Neural cell (in vitro differentiated cells): Measurements from ENCODE around the gene MEGF11. TPM values are rescaled to one million over a fixed set of nuclear protein-coding genes. Genes with fewer than 3 reads are reported as not detected.

Experiments used
- H2AFZ ChIP-seq: fragments of 200-600, 300-800 bp; sonication (generic), shearing (Covaris generic); 2 replicates; pipeline ENCODE4 v1.6.0; 2014; ENCODE audit warnings: low read depth, mild to moderate bottlenecking, antibody characterized with exemption, low read length, moderate library complexity
- H3F3A ChIP-seq: fragments of 200-600 bp; shearing (Covaris generic); 2 replicates; pipeline ENCODE4 v1.6.1; 2016; ENCODE audit warnings: mild to moderate bottlenecking, moderate library complexity, mixed read lengths, antibody characterized with exemption, low read length; ENCODE audit not compliant: insufficient read depth, poor library complexity, severe bottlenecking
- H3K27ac ChIP-seq: fragments of 200-600, 300-800 bp; sonication (generic), shearing (Covaris generic); 2 replicates; pipeline ENCODE4 v1.5.1; 2014; ENCODE audit warnings: mild to moderate bottlenecking, low read length, moderate library complexity
- H3K27me3 ChIP-seq: fragments of 300-800, 200-600 bp; sonication (generic), shearing (Covaris generic); 2 replicates; pipeline ENCODE4 v1.6.0; 2014; ENCODE audit warnings: mild to moderate bottlenecking, low read depth, low read length, moderate library complexity; ENCODE audit not compliant: insufficient read depth
- H3K36me3 ChIP-seq: fragments of 300-800, 200-600 bp; sonication (generic), shearing (Covaris generic); 2 replicates; pipeline ENCODE4 v1.5.1; 2014; ENCODE audit warnings: mild to moderate bottlenecking, antibody characterized with exemption, low read length, moderate library complexity; ENCODE audit not compliant: insufficient read depth
- H3K4me2 ChIP-seq: fragments of 300-800, 200-600 bp; sonication (generic), shearing (Covaris generic); 2 replicates; pipeline ENCODE4 v1.6.0; 2014; ENCODE audit warnings: mild to moderate bottlenecking, low read length
- H3K4me3 ChIP-seq: fragments of 300-800, 200-600 bp; sonication (generic), shearing (Covaris generic); 2 replicates; pipeline ENCODE4 v1.5.1; 2014; ENCODE audit warnings: mild to moderate bottlenecking, low read length, moderate library complexity
- H3K79me2 ChIP-seq: fragments of 200-600 bp; shearing (Covaris generic); replicated peaks from 2 replicates; pipeline ENCODE4 v1.6.0; 2014; ENCODE audit warnings: mild to moderate bottlenecking, low read length, moderate library complexity; ENCODE audit not compliant: insufficient read depth
- H3K9ac ChIP-seq: fragments of 300-800, 200-600 bp; sonication (generic), shearing (Covaris generic); 2 replicates; pipeline ENCODE4 v1.6.1; 2016; ENCODE audit warnings: mild to moderate bottlenecking, low read length, mixed read lengths
- H3K9me2 ChIP-seq: fragments of 200-600 bp; shearing (Covaris generic); 2 replicates; pipeline ENCODE4 v1.6.1; 2016; ENCODE audit warnings: mild to moderate bottlenecking, low read length, mixed read lengths; ENCODE audit not compliant: insufficient read depth
- H3K9me3 ChIP-seq: fragments of 200-600, 300-800 bp; sonication (generic), shearing (Covaris generic); 2 replicates; pipeline ENCODE4 v1.6.1; 2016; ENCODE audit warnings: mild to moderate bottlenecking, mixed run types, low read length, moderate library complexity, mixed read lengths
- H4K20me1 ChIP-seq: fragments of 200-600 bp; shearing (Covaris generic); 2 replicates; pipeline ENCODE4 v1.6.1; 2016; ENCODE audit warnings: mild to moderate bottlenecking, mixed run types; ENCODE audit not compliant: insufficient read depth
- EP300 ChIP-seq: fragments of 450-650 bp; conservative IDR thresholded peaks from 2 replicates; pipeline ENCODE4 v1.6.1; 2014; ENCODE audit warnings: antibody characterized with exemption, mild to moderate bottlenecking, moderate library complexity; ENCODE audit not compliant: poor library complexity, severe bottlenecking
- EZH2 ChIP-seq: fragments of 200-600, 300-800 bp; shearing (Covaris generic), sonication (generic); IDR thresholded peaks from 2 replicates; pipeline ENCODE4 v1.6.1; 2014; ENCODE audit warnings: antibody characterized with exemption, low read length, borderline replicate concordance, mild to moderate bottlenecking; ENCODE audit not compliant: insufficient read depth, poor library complexity, severe bottlenecking
- MXI1 ChIP-seq: fragments of 450-650 bp; conservative IDR thresholded peaks from 2 replicates; pipeline ENCODE4 v1.6.1; 2014; ENCODE audit warnings: antibody characterized with exemption, mild to moderate bottlenecking; ENCODE audit not compliant: poor library complexity, severe bottlenecking
- POLR2AphosphoS5 ChIP-seq: IDR thresholded peaks from 2 replicates; pipeline ENCODE4 v1.6.1; 2012
- RAD21 ChIP-seq: fragments of 450-650 bp; conservative IDR thresholded peaks from 2 replicates; pipeline ENCODE4 v1.6.1; 2014; ENCODE audit warnings: antibody characterized with exemption, mild to moderate bottlenecking, moderate library complexity
- SMC3 ChIP-seq: fragments of 450-650 bp; conservative IDR thresholded peaks from 2 replicates; pipeline ENCODE4 v1.6.1; 2014; ENCODE audit warnings: antibody characterized with exemption, mild to moderate bottlenecking, moderate library complexity; ENCODE audit not compliant: poor library complexity
- TAF1 ChIP-seq: IDR thresholded peaks from 2 replicates; pipeline ENCODE4 v1.6.1; 2012; ENCODE audit warnings: low read depth
- polyA plus RNA-seq: library from polyadenylated mRNA; depleted of rRNA; stranded (reverse); fragments of >200 nt; gene quantifications from 2 replicates; pipeline ENCODE4 v1.2.3, GENCODE V29; 2014
- TF ChIP-seq, protein P1 (sequence below): IDR thresholded peaks from 2 replicates; pipeline ENCODE4 v1.6.1; 2012; ENCODE audit warnings: borderline replicate concordance
- TF ChIP-seq, protein P2 (sequence below): fragments of 450-650 bp; IDR thresholded peaks from 2 replicates; pipeline ENCODE4 v1.5.1; 2014; ENCODE audit warnings: antibody characterized with exemption, mild to moderate bottlenecking, moderate library complexity; ENCODE audit not compliant: poor library complexity, severe bottlenecking

MEGF11 gene
- polyA plus RNA-seq, 1 donor from 2014 or later: 0.64 TPM

DNA sequence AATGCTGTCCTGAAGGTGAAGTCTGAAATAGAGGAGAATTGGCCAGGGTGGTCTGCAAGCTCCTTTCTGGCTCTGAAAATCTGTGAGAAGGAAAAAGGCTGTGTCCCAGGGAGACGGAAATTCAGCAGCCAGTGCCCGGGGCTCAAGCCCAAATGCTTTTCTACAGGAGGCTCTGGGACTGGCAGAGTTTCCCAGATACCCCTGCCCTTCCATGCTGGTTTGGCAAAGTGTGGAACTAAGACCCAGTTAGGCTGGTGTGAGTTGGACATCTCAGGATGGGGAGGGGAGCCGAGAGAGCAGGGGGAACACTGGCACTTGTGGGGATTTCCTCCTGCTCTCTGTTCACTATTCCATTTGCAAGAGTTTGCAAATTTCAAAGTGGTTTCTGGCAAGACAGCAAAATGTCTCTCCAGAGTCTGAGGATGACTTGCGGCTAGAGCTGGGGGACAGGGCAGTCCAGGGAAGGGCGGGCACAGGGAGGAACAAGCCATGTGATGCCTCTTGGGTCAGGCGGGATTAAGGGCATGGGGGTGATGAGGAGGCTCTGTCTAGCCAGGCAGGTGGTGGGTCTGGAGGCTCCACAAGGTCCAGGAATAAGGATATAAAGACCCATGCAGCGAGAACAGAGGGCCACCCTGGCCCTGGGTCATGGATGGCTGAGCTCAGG is 231.9 kb downstream of the MEGF11 start:
- Histone ChIP-seq H3K27me3 (no peaks in the 10 kb centered on the region), H3K9me3 (no peaks in the 10 kb centered on the region), H3K36me3 (no peaks in the 10 kb centered on the region), H3K27ac (no peak overlapping the region), H2AFZ (no peak overlapping the region), H3K4me2 (no peak overlapping the region), H3F3A (no peaks in the 10 kb centered on the region), H3K9me2 (no peaks in the 10 kb centered on the region), H3K4me3 (no peak overlapping the region), H4K20me1 (no peaks in the 10 kb centered on the region), H3K9ac (no peak overlapping the region), H3K79me2 (no peaks in the 10 kb centered on the region)
- TF ChIP-seq RAD21 (no peak), MXI1 (no peak), TAF1 (no peak), EZH2 (no peak), SMC3 (no peak), POLR2AphosphoS5 (no peak), EP300 (no peak)
- TF ChIP-seq, protein P1, sequence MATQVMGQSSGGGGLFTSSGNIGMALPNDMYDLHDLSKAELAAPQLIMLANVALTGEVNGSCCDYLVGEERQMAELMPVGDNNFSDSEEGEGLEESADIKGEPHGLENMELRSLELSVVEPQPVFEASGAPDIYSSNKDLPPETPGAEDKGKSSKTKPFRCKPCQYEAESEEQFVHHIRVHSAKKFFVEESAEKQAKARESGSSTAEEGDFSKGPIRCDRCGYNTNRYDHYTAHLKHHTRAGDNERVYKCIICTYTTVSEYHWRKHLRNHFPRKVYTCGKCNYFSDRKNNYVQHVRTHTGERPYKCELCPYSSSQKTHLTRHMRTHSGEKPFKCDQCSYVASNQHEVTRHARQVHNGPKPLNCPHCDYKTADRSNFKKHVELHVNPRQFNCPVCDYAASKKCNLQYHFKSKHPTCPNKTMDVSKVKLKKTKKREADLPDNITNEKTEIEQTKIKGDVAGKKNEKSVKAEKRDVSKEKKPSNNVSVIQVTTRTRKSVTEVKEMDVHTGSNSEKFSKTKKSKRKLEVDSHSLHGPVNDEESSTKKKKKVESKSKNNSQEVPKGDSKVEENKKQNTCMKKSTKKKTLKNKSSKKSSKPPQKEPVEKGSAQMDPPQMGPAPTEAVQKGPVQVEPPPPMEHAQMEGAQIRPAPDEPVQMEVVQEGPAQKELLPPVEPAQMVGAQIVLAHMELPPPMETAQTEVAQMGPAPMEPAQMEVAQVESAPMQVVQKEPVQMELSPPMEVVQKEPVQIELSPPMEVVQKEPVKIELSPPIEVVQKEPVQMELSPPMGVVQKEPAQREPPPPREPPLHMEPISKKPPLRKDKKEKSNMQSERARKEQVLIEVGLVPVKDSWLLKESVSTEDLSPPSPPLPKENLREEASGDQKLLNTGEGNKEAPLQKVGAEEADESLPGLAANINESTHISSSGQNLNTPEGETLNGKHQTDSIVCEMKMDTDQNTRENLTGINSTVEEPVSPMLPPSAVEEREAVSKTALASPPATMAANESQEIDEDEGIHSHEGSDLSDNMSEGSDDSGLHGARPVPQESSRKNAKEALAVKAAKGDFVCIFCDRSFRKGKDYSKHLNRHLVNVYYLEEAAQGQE: no peak
- TF ChIP-seq, protein P2, sequence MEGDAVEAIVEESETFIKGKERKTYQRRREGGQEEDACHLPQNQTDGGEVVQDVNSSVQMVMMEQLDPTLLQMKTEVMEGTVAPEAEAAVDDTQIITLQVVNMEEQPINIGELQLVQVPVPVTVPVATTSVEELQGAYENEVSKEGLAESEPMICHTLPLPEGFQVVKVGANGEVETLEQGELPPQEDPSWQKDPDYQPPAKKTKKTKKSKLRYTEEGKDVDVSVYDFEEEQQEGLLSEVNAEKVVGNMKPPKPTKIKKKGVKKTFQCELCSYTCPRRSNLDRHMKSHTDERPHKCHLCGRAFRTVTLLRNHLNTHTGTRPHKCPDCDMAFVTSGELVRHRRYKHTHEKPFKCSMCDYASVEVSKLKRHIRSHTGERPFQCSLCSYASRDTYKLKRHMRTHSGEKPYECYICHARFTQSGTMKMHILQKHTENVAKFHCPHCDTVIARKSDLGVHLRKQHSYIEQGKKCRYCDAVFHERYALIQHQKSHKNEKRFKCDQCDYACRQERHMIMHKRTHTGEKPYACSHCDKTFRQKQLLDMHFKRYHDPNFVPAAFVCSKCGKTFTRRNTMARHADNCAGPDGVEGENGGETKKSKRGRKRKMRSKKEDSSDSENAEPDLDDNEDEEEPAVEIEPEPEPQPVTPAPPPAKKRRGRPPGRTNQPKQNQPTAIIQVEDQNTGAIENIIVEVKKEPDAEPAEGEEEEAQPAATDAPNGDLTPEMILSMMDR: no peak

- Histone ChIP-seq H3K9me2 (no peaks in the 10 kb centered on the region), H3K9me3 (no peaks in the 10 kb centered on the region), H3K27me3 (no peaks in the 10 kb centered on the region), H3F3A (no peaks in the 10 kb centered on the region), H3K4me3 (no peak overlapping the region), H4K20me1 (no peaks in the 10 kb centered on the region), H2AFZ (no peak overlapping the region), H3K27ac (no peak overlapping the region), H3K36me3 (no peaks in the 10 kb centered on the region), H3K4me2 (no peak overlapping the region), H3K79me2 (no peaks in the 10 kb centered on the region), H3K9ac (no peak overlapping the region)
- TF ChIP-seq RAD21: no peak
Measured at GRCh38 chr15:66019826-66020398, 233.6 kb downstream of the MEGF11 start.
